ENCODE measurements around the gene RAB10. TPM values are rescaled to one million over a fixed set of nuclear protein-coding genes. Genes with fewer than 3 reads are reported as not detected.

The RAB10 gene
- total and polyA plus RNA-seq, 2 of the 4 experiments (the other 2 are of a cell fraction) = 30.1 to 77.1 TPM

GRCh38 chr2:26164641-26165211 is 130.8 kb downstream of the RAB10 start:
- no TSS peak for BruUV-seq (replicated peaks)
- no peak overlapping the region for H3K18ac ChIP-seq (ENCODE audit: low read depth, low read length)
- in situ Hi-C loops (cut with MboI; ENCODE audit: low sequenced_read_pairs) (no loop called here), dilution Hi-C loops (cut with HindIII; ENCODE audit: low sequenced_read_pairs, unreplicated experiment) (no loop called here), intact Hi-C loops (cut with micrococcal nuclease) (no loop called here)
- no peaks in the 10 kb centered on the region for H3K36me3 ChIP-seq (ENCODE audit: control insufficient read depth, insufficient read depth, low read length)
- no peak overlapping the region for H3K56ac ChIP-seq (ENCODE audit: extremely low read depth, insufficient read depth, low read length)
- H3K27me3 ChIP-seq (ENCODE audit: control insufficient read depth, insufficient read depth, low read length) = peaks cover 9% of the 10 kb centered on the region
- H4K91ac ChIP-seq (ENCODE audit: insufficient read depth, low read depth, low read length) = no peak overlapping the region
- H2BK15ac ChIP-seq (ENCODE audit: low read depth, low read length) = no peak overlapping the region
- no peak overlapping the region for H3K4me2 ChIP-seq (ENCODE audit: low read depth, low read length)
- WGBS, 2 experiments (ENCODE audit: extremely low coverage in 2 of 2, insufficient read length in 1 of 2) = 100% methylated on average over 2 of the region's 8 CpGs; no CpG with 5 or more reads in 1 of the 2 experiments
- H4K8ac ChIP-seq (ENCODE audit: low read depth in 2 of 2, low read length in 2 of 2) = no peak overlapping the region
- CTCF ChIA-PET = no interaction called here
- no peaks in the 10 kb centered on the region for H3K4me1 ChIP-seq (ENCODE audit: control insufficient read depth, insufficient read depth, low read length)
- no peak overlapping the region for H2BK120ac ChIP-seq (ENCODE audit: low read depth, low read length)
- TF ChIP-seq CEBPB (IDR thresholded peaks at IDR 0.05; ENCODE audit: low read depth, low read length) (no peak), MAZ (IDR thresholded peaks at IDR 0.05; ENCODE audit: borderline replicate concordance, low read depth, low read length) (no peak), ELK1 (IDR thresholded peaks at IDR 0.05; ENCODE audit: borderline replicate concordance, low read depth, low read length) (no peak), POLR2A (IDR thresholded peaks at IDR 0.05; ENCODE audit: low read depth, low read length) (no peak), RFX5 (IDR thresholded peaks at IDR 0.05; ENCODE audit: low read depth, low read length) (no peak), MAFK (IDR thresholded peaks at IDR 0.05; ENCODE audit: low read depth, low read length) (no peak), SMC3 (IDR thresholded peaks at IDR 0.05; ENCODE audit: low read depth, low read length) (no peak), USF2 (IDR thresholded peaks at IDR 0.05; ENCODE audit: low read depth, low read length) (no peak), NFE2L2 (IDR thresholded peaks at IDR 0.05; ENCODE audit: low read depth, low read length) (no peak), CHD1 (IDR thresholded peaks at IDR 0.05; ENCODE audit: low read depth, low read length) (no peak), MXI1 (IDR thresholded peaks at IDR 0.05; ENCODE audit: borderline replicate concordance, low read depth, low read length) (no peak), BHLHE40 (IDR thresholded peaks at IDR 0.05; ENCODE audit: low read depth, low read length) (no peak), RCOR1 (IDR thresholded peaks at IDR 0.05; ENCODE audit: insufficient replicate concordance, low read length) (no peak), CTCF (conservative IDR thresholded peaks at IDR 0.05; ENCODE audit: low read depth, low read length) (no peak), FOS (IDR thresholded peaks at IDR 0.05; ENCODE audit: low read depth, low read length) (no peak), RAD21 (IDR thresholded peaks at IDR 0.05; ENCODE audit: low read length) (no peak)
- H3K27ac ChIP-seq (ENCODE audit: insufficient read depth, low read length) = no peak overlapping the region
- H2BK5ac ChIP-seq (ENCODE audit: low read depth, low read length, poor library complexity, severe bottlenecking) = no peak overlapping the region
- no peak overlapping the region for H2AK9ac ChIP-seq (replicated peaks; ENCODE audit: low read depth, low read length, poor library complexity)
- H3K4ac ChIP-seq (ENCODE audit: low read depth, low read length) = no peak overlapping the region
- no peak overlapping the region for H3K14ac ChIP-seq (replicated peaks; ENCODE audit: low read depth, low read length)
- H2AK5ac ChIP-seq (ENCODE audit: low read depth, low read length) = no peak overlapping the region
- no peaks in the 10 kb centered on the region for H4K20me1 ChIP-seq (ENCODE audit: insufficient read depth, low read length)
- no peak overlapping the region for H3K9ac ChIP-seq (ENCODE audit: low read depth, low read length)
- ATAC-seq (ENCODE audit: low read depth) (no peak), DNase-seq (no peak)
- no peak overlapping the region for H2BK20ac ChIP-seq (ENCODE audit: low read depth, low read length)
- no peak overlapping the region for H3K23ac ChIP-seq (ENCODE audit: low read depth, low read length)
- no peaks in the 10 kb centered on the region for H3K79me1 ChIP-seq (ENCODE audit: low read depth in 1 of 2, low read length in 2 of 2)
- H3K9me1 ChIP-seq (ENCODE audit: insufficient read depth, low read length) = no peaks in the 10 kb centered on the region
- no peaks in the 10 kb centered on the region for H3K9me3 ChIP-seq (ENCODE audit: control insufficient read depth, insufficient read depth, low read length)
- H3K4me3 ChIP-seq (ENCODE audit: insufficient read depth, low read depth, low read length) = no peak overlapping the region
- H2AFZ ChIP-seq (replicated peaks; ENCODE audit: low read length, poor library complexity) = no peak overlapping the region
- POLR2A ChIA-PET (ENCODE audit: unreplicated experiment) = no interaction called here
- H4K5ac ChIP-seq (ENCODE audit: low read depth, low read length) = no peak overlapping the region
